Measurements from ENCODE around the gene ERH.

The ERH gene

GRCh38 chr14:69368381-69368780 lies 29.7 kb downstream of the ERH start:
- Histone ChIP-seq H3K36me3 (ENCODE audit: control insufficient read depth, insufficient read depth, low read length) (peaks cover 8% of the 10 kb centered on the region), H3K9ac (ENCODE audit: low read length) (no peak overlapping the region), H3K27ac (ENCODE audit: low read depth, low read length) (no peak overlapping the region), H3K4me3 (ENCODE audit: low read depth, low read length) (no peak overlapping the region), H3K9me3 (ENCODE audit: control insufficient read depth, insufficient read depth, low read depth, low read length) (no peaks in the 10 kb centered on the region), H3K27me3 (ENCODE audit: control insufficient read depth, insufficient read depth, low read length) (no peaks in the 10 kb centered on the region), H3K4me1 (ENCODE audit: control insufficient read depth, insufficient read depth, low read length) (no peaks in the 10 kb centered on the region)

- H3K4me1 ChIP-seq (ENCODE audit: control insufficient read depth, insufficient read depth, low read length) = no peaks in the 10 kb centered on the region
- no peak overlapping the region for H3K27ac ChIP-seq (ENCODE audit: low read depth, low read length)
- no peaks in the 10 kb centered on the region for H3K36me3 ChIP-seq (ENCODE audit: control insufficient read depth, insufficient read depth, low read length)
- no peak overlapping the region for H3K9ac ChIP-seq (ENCODE audit: low read length)
- H3K4me3 ChIP-seq (ENCODE audit: low read depth, low read length) = no peak overlapping the region
- no peaks in the 10 kb centered on the region for H3K27me3 ChIP-seq (ENCODE audit: control insufficient read depth, insufficient read depth, low read length)
- H3K9me3 ChIP-seq (ENCODE audit: control insufficient read depth, insufficient read depth, low read depth, low read length) = no peaks in the 10 kb centered on the region
These were observed 31.3 kb downstream of the ERH start for GRCh38 chr14:69366761-69367160.

DNA sequence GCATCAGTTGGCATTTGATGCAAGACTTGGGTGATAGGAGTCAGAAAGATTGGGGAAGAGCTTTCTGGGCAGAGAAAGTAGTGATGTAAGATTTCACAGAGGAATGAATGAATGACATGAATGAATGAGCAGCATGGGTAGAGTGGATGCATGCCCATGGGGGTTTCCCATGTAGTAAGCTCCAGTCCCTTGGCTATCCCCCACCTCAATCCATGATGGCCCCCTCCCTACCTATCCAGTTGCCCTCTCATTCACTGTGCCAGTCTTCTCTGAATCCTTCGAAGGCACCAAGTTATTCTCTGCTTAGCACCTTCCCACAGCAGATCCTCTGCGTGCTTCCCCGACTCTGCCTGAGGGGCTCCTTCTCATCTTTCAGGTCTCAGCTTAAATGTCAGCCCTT lies 32.0 kb downstream of the ERH start:
- Histone ChIP-seq H3K27me3 (ENCODE audit: control insufficient read depth, insufficient read depth, low read length) (no peaks in the 10 kb centered on the region), H3K9me3 (ENCODE audit: control insufficient read depth, insufficient read depth, low read depth, low read length) (no peaks in the 10 kb centered on the region), H3K27ac (ENCODE audit: low read depth, low read length) (no peak overlapping the region), H3K36me3 (ENCODE audit: control insufficient read depth, insufficient read depth, low read length) (no peaks in the 10 kb centered on the region), H3K4me1 (ENCODE audit: control insufficient read depth, insufficient read depth, low read length) (no peaks in the 10 kb centered on the region), H3K4me3 (ENCODE audit: low read depth, low read length) (no peak overlapping the region), H3K9ac (ENCODE audit: low read length) (no peak overlapping the region)

DNA sequence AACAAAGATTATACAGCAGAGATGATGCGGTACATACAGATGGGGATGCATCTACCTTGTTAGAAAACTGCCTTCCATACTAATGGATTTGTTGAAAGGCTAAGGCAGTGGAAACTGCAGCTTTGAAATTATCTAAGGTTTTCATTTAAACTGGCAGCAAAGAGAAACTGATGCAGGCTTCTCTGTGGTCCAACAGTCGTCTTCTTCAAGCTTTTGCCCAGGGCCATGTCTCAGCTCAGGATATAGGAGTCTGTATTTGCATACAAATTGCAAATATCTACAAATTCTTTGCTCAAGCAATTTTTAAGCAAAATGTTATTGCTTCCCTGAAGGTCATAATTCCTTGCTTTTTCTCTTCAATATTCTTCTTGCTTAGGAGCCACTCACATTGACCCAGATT lies 33.7 kb downstream of the ERH start:
- no peaks in the 10 kb centered on the region for H3K9me3 ChIP-seq (ENCODE audit: control insufficient read depth, insufficient read depth, low read depth, low read length)
- no peak overlapping the region for H3K9ac ChIP-seq (ENCODE audit: low read length)
- no peak overlapping the region for H3K4me3 ChIP-seq (ENCODE audit: low read depth, low read length)
- no peaks in the 10 kb centered on the region for H3K36me3 ChIP-seq (ENCODE audit: control insufficient read depth, insufficient read depth, low read length)
- no peaks in the 10 kb centered on the region for H3K27me3 ChIP-seq (ENCODE audit: control insufficient read depth, insufficient read depth, low read length)
- no peaks in the 10 kb centered on the region for H3K4me1 ChIP-seq (ENCODE audit: control insufficient read depth, insufficient read depth, low read length)
- H3K27ac ChIP-seq (ENCODE audit: low read depth, low read length) = no peak overlapping the region

DNA sequence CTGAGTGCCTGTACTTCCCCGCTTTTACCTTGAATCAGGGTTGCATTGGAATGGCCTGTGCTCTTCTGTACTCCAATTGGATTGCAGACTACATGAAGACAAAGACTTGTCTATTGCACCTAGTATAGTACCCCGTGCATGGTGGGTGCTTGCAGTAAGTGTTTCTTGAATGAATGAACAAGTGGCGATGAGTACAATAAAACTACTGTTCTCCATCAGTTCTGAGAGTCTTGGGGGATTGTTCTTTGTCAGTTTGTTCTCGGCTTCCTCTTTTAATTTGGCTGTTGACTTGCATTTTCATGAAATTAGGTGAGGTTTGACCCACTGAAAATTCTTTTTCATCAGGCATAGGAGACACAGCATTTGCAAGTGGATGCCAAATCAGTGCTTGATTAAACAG lies 34.1 kb downstream of the ERH start:
- Histone ChIP-seq H3K9ac (ENCODE audit: low read length) (no peak overlapping the region), H3K4me3 (ENCODE audit: low read depth, low read length) (no peak overlapping the region), H3K36me3 (ENCODE audit: control insufficient read depth, insufficient read depth, low read length) (no peaks in the 10 kb centered on the region), H3K27me3 (ENCODE audit: control insufficient read depth, insufficient read depth, low read length) (no peaks in the 10 kb centered on the region), H3K9me3 (ENCODE audit: control insufficient read depth, insufficient read depth, low read depth, low read length) (no peaks in the 10 kb centered on the region), H3K27ac (ENCODE audit: low read depth, low read length) (no peak overlapping the region), H3K4me1 (ENCODE audit: control insufficient read depth, insufficient read depth, low read length) (no peaks in the 10 kb centered on the region)

- Histone ChIP-seq H3K27me3 (ENCODE audit: control insufficient read depth, insufficient read depth, low read length) (no peaks in the 10 kb centered on the region), H3K9me3 (ENCODE audit: control insufficient read depth, insufficient read depth, low read depth, low read length) (no peaks in the 10 kb centered on the region), H3K27ac (ENCODE audit: low read depth, low read length) (no peak overlapping the region), H3K36me3 (ENCODE audit: control insufficient read depth, insufficient read depth, low read length) (no peaks in the 10 kb centered on the region), H3K9ac (ENCODE audit: low read length) (no peak overlapping the region), H3K4me3 (ENCODE audit: low read depth, low read length) (no peak overlapping the region), H3K4me1 (ENCODE audit: control insufficient read depth, insufficient read depth, low read length) (no peaks in the 10 kb centered on the region)
These were observed 35.0 kb downstream of the ERH start for GRCh38 chr14:69363055-69363454.

- Histone ChIP-seq H3K27me3 (ENCODE audit: control insufficient read depth, insufficient read depth, low read length) (no peaks in the 10 kb centered on the region), H3K4me1 (ENCODE audit: control insufficient read depth, insufficient read depth, low read length) (no peaks in the 10 kb centered on the region), H3K9me3 (ENCODE audit: control insufficient read depth, insufficient read depth, low read depth, low read length) (no peaks in the 10 kb centered on the region), H3K9ac (ENCODE audit: low read length) (no peak overlapping the region), H3K4me3 (ENCODE audit: low read depth, low read length) (no peak overlapping the region), H3K36me3 (ENCODE audit: control insufficient read depth, insufficient read depth, low read length) (no peaks in the 10 kb centered on the region), H3K27ac (ENCODE audit: low read depth, low read length) (no peak overlapping the region)
These were observed 37.5 kb downstream of the ERH start for GRCh38 chr14:69360438-69361108.

DNA sequence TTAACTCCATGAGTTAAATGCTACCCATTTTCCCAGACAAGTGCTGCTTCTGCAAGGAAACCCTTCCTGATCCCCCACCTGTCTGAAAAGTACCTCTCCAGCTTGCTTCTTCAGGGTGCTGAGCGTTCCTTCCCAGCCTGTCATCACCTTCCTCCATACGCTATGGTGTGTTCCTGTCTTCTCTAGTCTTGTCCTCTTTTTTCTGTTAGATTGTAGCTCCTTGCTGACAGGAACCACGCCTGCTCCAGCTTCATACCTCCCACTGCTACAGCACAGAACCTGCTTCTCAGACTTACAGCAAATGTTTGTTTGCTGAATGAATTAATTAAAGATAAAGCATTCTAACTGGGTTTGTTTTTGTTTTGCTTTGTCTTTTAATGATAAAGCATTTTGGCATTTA lies 39.1 kb downstream of the ERH start:
- H3K9ac ChIP-seq (ENCODE audit: low read length) = no peak overlapping the region
- no peak overlapping the region for H3K4me3 ChIP-seq (ENCODE audit: low read depth, low read length)
- no peaks in the 10 kb centered on the region for H3K4me1 ChIP-seq (ENCODE audit: control insufficient read depth, insufficient read depth, low read length)
- no peaks in the 10 kb centered on the region for H3K36me3 ChIP-seq (ENCODE audit: control insufficient read depth, insufficient read depth, low read length)
- H3K27ac ChIP-seq (ENCODE audit: low read depth, low read length) = no peak overlapping the region
- H3K9me3 ChIP-seq (ENCODE audit: control insufficient read depth, insufficient read depth, low read depth, low read length) = no peaks in the 10 kb centered on the region
- H3K27me3 ChIP-seq (ENCODE audit: control insufficient read depth, insufficient read depth, low read length) = no peaks in the 10 kb centered on the region

- H3K9me3 ChIP-seq (ENCODE audit: control insufficient read depth, insufficient read depth, low read depth, low read length) = no peaks in the 10 kb centered on the region
- no peak overlapping the region for H3K4me3 ChIP-seq (ENCODE audit: low read depth, low read length)
- H3K9ac ChIP-seq (ENCODE audit: low read length) = no peak overlapping the region
- no peak overlapping the region for H3K27ac ChIP-seq (ENCODE audit: low read depth, low read length)
- H3K36me3 ChIP-seq (ENCODE audit: control insufficient read depth, insufficient read depth, low read length) = no peaks in the 10 kb centered on the region
- no peaks in the 10 kb centered on the region for H3K4me1 ChIP-seq (ENCODE audit: control insufficient read depth, insufficient read depth, low read length)
- no peaks in the 10 kb centered on the region for H3K27me3 ChIP-seq (ENCODE audit: control insufficient read depth, insufficient read depth, low read length)
These were observed 39.7 kb downstream of the ERH start for GRCh38 chr14:69358233-69358963.

DNA sequence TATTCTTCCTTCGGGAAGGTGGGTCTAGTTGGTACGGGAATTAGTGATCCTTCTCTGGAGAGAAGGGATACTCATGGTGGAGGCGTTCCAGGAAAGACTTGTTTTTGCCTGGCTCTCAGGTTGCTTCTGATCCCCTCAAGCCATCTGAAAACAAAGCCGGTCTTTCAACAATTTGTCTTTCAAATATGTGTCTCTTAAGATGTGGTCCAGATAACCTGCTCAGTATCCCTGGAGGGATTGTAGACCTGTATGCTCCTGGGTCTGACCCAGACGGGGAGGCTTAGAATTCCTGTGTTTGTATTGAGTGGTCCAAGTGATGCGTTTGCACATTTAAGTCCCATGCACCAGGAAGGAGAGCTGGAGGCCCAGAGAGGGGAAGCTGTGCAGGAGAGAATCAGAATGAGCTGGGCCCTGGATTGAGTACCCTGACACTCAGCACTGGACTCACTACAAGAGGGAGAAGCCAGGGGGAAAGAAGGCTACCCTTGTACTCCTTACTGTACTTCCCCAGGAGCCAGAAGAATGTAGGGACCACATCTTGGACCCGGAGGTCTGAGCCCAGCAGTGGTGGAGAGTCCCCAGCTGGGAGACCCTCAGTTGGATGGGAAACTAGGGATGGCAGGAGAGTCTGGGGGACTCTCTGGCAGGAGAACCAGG lies 40.4 kb downstream of the ERH start:
- no peaks in the 10 kb centered on the region for H3K4me1 ChIP-seq (ENCODE audit: control insufficient read depth, insufficient read depth, low read length)
- H3K27ac ChIP-seq (ENCODE audit: low read depth, low read length) = no peak overlapping the region
- no peaks in the 10 kb centered on the region for H3K9me3 ChIP-seq (ENCODE audit: control insufficient read depth, insufficient read depth, low read depth, low read length)
- H3K27me3 ChIP-seq (ENCODE audit: control insufficient read depth, insufficient read depth, low read length) = no peaks in the 10 kb centered on the region
- no peaks in the 10 kb centered on the region for H3K36me3 ChIP-seq (ENCODE audit: control insufficient read depth, insufficient read depth, low read length)
- H3K4me3 ChIP-seq (ENCODE audit: low read depth, low read length) = no peak overlapping the region
- no peak overlapping the region for H3K9ac ChIP-seq (ENCODE audit: low read length)

- Histone ChIP-seq H3K4me1 (ENCODE audit: control insufficient read depth, insufficient read depth, low read length) (no peaks in the 10 kb centered on the region), H3K27ac (ENCODE audit: low read depth, low read length) (no peak overlapping the region), H3K4me3 (ENCODE audit: low read depth, low read length) (no peak overlapping the region), H3K9me3 (ENCODE audit: control insufficient read depth, insufficient read depth, low read depth, low read length) (no peaks in the 10 kb centered on the region), H3K9ac (ENCODE audit: low read length) (no peak overlapping the region), H3K27me3 (ENCODE audit: control insufficient read depth, insufficient read depth, low read length) (no peaks in the 10 kb centered on the region), H3K36me3 (ENCODE audit: control insufficient read depth, insufficient read depth, low read length) (no peaks in the 10 kb centered on the region)
These were observed 41.1 kb downstream of the ERH start for GRCh38 chr14:69356903-69357543.
